Erythroblast (primary cell): ENCODE data around the gene ATRNL1.

Source experiments
- GATA1 ChIP-seq: IDR thresholded peaks from 2 replicates; pipeline ENCODE4 v1.6.1; 2011; ENCODE audit warnings: low read depth, mild to moderate bottlenecking, control low read depth, low read length, moderate library complexity
- POLR2A ChIP-seq: IDR thresholded peaks from 2 replicates; pipeline ENCODE4 v1.6.1; 2011; ENCODE audit warnings: mild to moderate bottlenecking, low read length

- TF ChIP-seq POLR2A (no peak), GATA1 (no peak)
Observed at GRCh38 chr10:115417585-115418265, 324.6 kb downstream of the ATRNL1 start.
